Colonic mucosa (tissue), 4 donors: ENCODE data around the gene GAS6. TPM values are rescaled to one million over a fixed set of nuclear protein-coding genes. Genes with fewer than 3 reads are reported as not detected.

Source experiments
- DNase-seq: peaks from one replicate; pipeline ENCODE4 v3.0.0-alpha.2; 2020
- H3K27ac ChIP-seq: fragments of 200-600 bp; one replicate; pipeline ENCODE4 v1.8.0; 2021
- H3K27me3 ChIP-seq: fragments of 200-600 bp; one replicate; pipeline ENCODE4 v1.8.0; 2021
- H3K36me3 ChIP-seq: fragments of 200-600 bp; one replicate; pipeline ENCODE4 v1.8.0; 2021
- H3K4me1 ChIP-seq: fragments of 200-600 bp; one replicate; pipeline ENCODE4 v1.8.0; 2021; ENCODE audit warnings: mild to moderate bottlenecking
- H3K4me3 ChIP-seq: fragments of 200-600 bp; one replicate; pipeline ENCODE4 v1.8.0; 2021
- H3K9ac ChIP-seq, 2 donors: one replicate each; pipeline ENCODE4 v1.7.0; 2013; ENCODE audit warnings: control low read depth in 2 of 2, low read depth in 2 of 2, low read length in 2 of 2
- H3K9me3 ChIP-seq: fragments of 200-600 bp; one replicate; pipeline ENCODE4 v1.8.0; 2021
- CTCF ChIP-seq: fragments of 200-600 bp; IDR thresholded peaks from one replicate; pipeline ENCODE4 v1.8.0; 2022; ENCODE audit warnings: antibody characterized with exemption, mild to moderate bottlenecking
- intact Hi-C: fragments of 100-400 bp; cut with DNase I; formaldehyde crosslinking; loops from one replicate; pipeline ENCODE4 v1.14.1; 2022
- total RNA-seq, 2 donors: library from RNA; stranded (reverse); fragmentation: NEBNext Ultra II Directional in 1 of 2; extraction: Animal tissue kit (Norgen Biotek cat#: 25700) in 1 of 2; gene quantifications; one replicate each; pipeline ENCODE4 v1.2.1, GENCODE V29; 2021
- donor health status: healthy.
- donor health status: DM: no; HTN: no; CAD: no.
- donor health status: DM: no; HTN: no; CAD: no.

GAS6 gene
- total RNA-seq, 2 donors from 2014 or later: 118 to 121 TPM

DNA sequence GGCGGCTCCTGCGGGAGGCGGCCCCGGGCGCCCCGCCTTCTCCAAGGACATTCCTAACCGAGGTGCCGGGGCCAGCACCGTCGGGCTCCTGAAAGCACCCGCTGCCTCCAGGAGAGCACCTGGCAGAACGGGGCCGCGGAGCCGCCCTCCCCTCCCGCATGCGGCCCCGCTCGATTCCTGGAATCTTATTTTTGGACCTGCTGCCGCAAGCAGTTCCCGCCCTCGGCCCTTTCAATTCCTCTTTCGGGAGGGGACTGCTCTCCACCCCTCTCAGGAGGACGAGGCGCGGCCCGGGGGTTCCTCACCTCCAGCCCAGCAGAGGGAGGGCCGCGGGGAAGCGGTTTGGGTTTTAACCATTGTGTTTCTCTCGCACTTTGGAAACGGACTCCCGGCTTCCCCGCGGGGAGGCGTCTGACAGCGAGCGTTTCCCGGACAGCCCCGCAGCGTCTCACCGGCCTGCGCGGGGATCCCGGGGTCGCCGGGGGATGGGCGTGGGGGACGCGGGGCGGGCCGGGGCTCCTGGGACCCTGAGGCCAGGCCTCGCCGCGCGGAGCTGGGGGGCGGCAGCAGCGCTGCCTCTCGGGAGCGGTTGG is 849 bp downstream of the GAS6 start:
- no peaks in the 10 kb centered on the region for H3K27me3 ChIP-seq
- peaks cover 17% of the 10 kb centered on the region for H3K4me1 ChIP-seq
- TF ChIP-seq CTCF: no peak
- no peaks in the 10 kb centered on the region for H3K36me3 ChIP-seq
- peak overlapping the region; percentile 84 for H3K27ac ChIP-seq
- peak; percentile 62 for DNase-seq
- H3K9me3 ChIP-seq: no peaks in the 10 kb centered on the region
- peak overlapping the region; percentile 83 to 90 for H3K9ac ChIP-seq
- peak overlapping the region; percentile 80 for H3K4me3 ChIP-seq
- intact Hi-C loops: no loop called here

GRCh38 chr13:113862191-113862930 is 1.5 kb downstream of the GAS6 start:
- H3K27ac ChIP-seq: peak overlapping the region; percentile 84
- intact Hi-C loops: no loop called here
- H3K4me1 ChIP-seq: peaks cover 24% of the 10 kb centered on the region
- peak overlapping the region; percentile 83 to 90 for H3K9ac ChIP-seq
- H3K4me3 ChIP-seq: peak overlapping the region; percentile 80
- no peaks in the 10 kb centered on the region for H3K27me3 ChIP-seq
- TF ChIP-seq CTCF: no peak
- no peaks in the 10 kb centered on the region for H3K36me3 ChIP-seq
- H3K9me3 ChIP-seq: no peaks in the 10 kb centered on the region
- DNase-seq: peak; percentile 43

DNA sequence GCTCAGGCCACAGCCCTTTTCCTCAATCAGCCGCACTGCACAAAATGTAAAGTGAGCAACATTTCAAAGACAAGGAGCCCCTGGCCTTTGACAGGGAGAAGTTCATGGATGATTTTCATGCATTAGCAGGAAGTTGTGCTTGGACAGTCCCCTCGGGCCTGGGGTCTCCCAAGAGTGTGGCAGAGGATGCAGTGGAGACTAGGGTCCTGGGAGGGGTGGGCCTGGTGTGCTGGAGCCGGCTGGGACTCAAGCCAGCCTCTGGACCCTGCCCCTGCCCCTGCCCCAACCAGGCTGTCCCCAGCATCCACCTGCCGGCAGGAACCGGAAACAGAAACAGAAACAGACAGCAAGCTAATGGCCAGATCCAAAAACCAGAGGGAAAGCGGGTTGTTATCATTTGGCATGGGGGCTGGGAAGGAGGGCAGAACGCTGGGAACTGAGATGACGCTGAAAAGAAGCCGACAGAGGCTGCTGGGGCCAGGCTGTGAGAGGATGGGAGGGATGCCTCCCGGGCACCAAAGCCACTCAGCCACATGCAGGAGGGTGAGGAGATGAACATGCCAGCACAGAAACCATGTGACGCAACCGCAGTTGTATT is 2.3 kb downstream of the GAS6 start:
- no peak for TF ChIP-seq CTCF
- no peaks in the 10 kb centered on the region for H3K27me3 ChIP-seq
- no peaks in the 10 kb centered on the region for H3K9me3 ChIP-seq
- no peaks in the 10 kb centered on the region for H3K36me3 ChIP-seq
- H3K9ac ChIP-seq: peak overlapping the region; percentile 59 to 90
- peak; percentile 43 for DNase-seq
- H3K4me1 ChIP-seq: peaks cover 29% of the 10 kb centered on the region
- intact Hi-C loops: no loop called here
- H3K27ac ChIP-seq: peak overlapping the region; percentile 84
- H3K4me3 ChIP-seq: no peak overlapping the region

GRCh38 chr13:113860665-113861432 is 3.0 kb downstream of the GAS6 start:
- peaks cover 36% of the 10 kb centered on the region for H3K4me1 ChIP-seq
- no peaks in the 10 kb centered on the region for H3K9me3 ChIP-seq
- H3K4me3 ChIP-seq: no peak overlapping the region
- no peaks in the 10 kb centered on the region for H3K27me3 ChIP-seq
- intact Hi-C loops: no loop called here
- H3K36me3 ChIP-seq: no peaks in the 10 kb centered on the region
- TF ChIP-seq CTCF: no peak
- peak overlapping the region; percentile 59 to 90 for H3K9ac ChIP-seq
- DNase-seq: peak; percentile 90
- peak overlapping the region; percentile 84 for H3K27ac ChIP-seq

GRCh38 chr13:113860051-113860664 is 3.7 kb downstream of the GAS6 start:
- Histone ChIP-seq H3K9ac (peak overlapping the region in 1 of 2 donors; percentile 90), H3K4me3 (no peak overlapping the region), H3K4me1 (peaks cover 43% of the 10 kb centered on the region), H3K9me3 (no peaks in the 10 kb centered on the region), H3K36me3 (no peaks in the 10 kb centered on the region), H3K27ac (peak overlapping the region; percentile 84), H3K27me3 (no peaks in the 10 kb centered on the region)
- no peak for TF ChIP-seq CTCF
- intact Hi-C loops: no loop called here
- DNase-seq: peak; percentile 85
